ENCODE data around the gene SLAMF6. TPM values are rescaled to one million over a fixed set of nuclear protein-coding genes. Genes with fewer than 3 reads are reported as not detected.

Gene SLAMF6
- total and polyA plus RNA-seq, 10 of the 15 experiments (the other 5 are each of a cell fraction or from before 2014, with no cell fraction given), result 20.5 to 89.6 (median 36.5) TPM

GRCh38 chr1:160548183-160548582 lies 25.1 kb upstream of the SLAMF6 start (continued):
- TF ChIP-seq ELK1 (IDR thresholded peaks at IDR 0.05; ENCODE audit: low read depth, low read length) (no peak), STAT3 (IDR thresholded peaks at IDR 0.05; ENCODE audit: low read depth, low read length) (0 out of 2 replicates have a peak, but pooled peaks have one; percentile 53), SRF (IDR thresholded peaks at IDR 0.05; ENCODE audit: low read depth in 2 of 2, low read length in 2 of 2) (no peak), ZNF687 (IDR thresholded peaks at IDR 0.05) (peak; percentile 99), RELA (IDR thresholded peaks at IDR 0.05; ENCODE audit: borderline replicate concordance, partially characterized antibody) (peak; percentile 98), HSF1 (IDR thresholded peaks at IDR 0.05; ENCODE audit: low read depth, low read length) (no peak), ZBTB11 (CRISPR knock-in tag; IDR thresholded peaks at IDR 0.05) (no peak), BMI1 (IDR thresholded peaks at IDR 0.05; ENCODE audit: borderline replicate concordance) (no peak), RFX5 (IDR thresholded peaks at IDR 0.05; ENCODE audit: low read depth, low read length) (no peak), ESRRA (IDR thresholded peaks at IDR 0.05; ENCODE audit: low read length) (0 out of 2 replicates have a peak, but pooled peaks have one; percentile 65), RCOR1 (conservative IDR thresholded peaks at IDR 0.05; ENCODE audit: low read depth, low read length) (no peak), RB1 (IDR thresholded peaks at IDR 0.05; ENCODE audit: borderline replicate concordance) (peak; percentile 98), SIN3A (IDR thresholded peaks at IDR 0.05; ENCODE audit: low read depth, low read length) (no peak), E2F4 (IDR thresholded peaks at IDR 0.05; ENCODE audit: low read depth, low read length) (no peak), CREB1 (IDR thresholded peaks at IDR 0.05; ENCODE audit: low read depth) (no peak), KAT2A (conservative IDR thresholded peaks at IDR 0.05; ENCODE audit: control insufficient read depth, low read depth, low read length) (no peak), HDGF (IDR thresholded peaks at IDR 0.05) (no peak), PML (IDR thresholded peaks at IDR 0.05; ENCODE audit: low read length) (no peak), HCFC1 (IDR thresholded peaks at IDR 0.05; ENCODE audit: low read length) (no peak), CHD2 (IDR thresholded peaks at IDR 0.05; ENCODE audit: borderline replicate concordance, low read depth, low read length) (peak; percentile 40; the same call in 1 of the 2 replicates), GATAD2B (conservative IDR thresholded peaks at IDR 0.05; ENCODE audit: low read depth) (peak; percentile 100)
